Measurements from ENCODE around the gene LARP7.
"Not testable (repeated sequence)": the region's sequence is repeated elsewhere in the genome, so short reads cannot be mapped to it uniquely, and the experiment has no call there.

The LARP7 gene

DNA sequence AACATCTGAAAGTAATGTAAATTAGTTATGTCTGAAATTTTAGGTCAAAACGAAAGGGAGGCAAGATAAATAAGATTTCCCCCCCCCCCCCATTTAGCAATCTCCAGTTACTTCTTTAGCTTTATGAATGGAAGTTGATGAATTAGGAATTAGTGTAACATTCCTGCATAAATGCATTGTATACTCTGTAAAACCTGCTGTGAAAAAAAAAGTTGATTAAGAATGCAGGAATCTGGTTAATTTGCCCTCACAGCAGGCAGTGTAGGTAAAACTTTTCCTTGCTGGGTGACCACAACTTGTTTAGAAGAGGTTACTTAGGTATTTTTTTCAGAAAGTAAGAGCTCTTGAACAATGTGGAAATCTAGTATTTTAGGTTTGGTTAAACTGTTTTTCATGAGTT lies 15.3 kb downstream of the LARP7 start:
- H3K36me3 ChIP-seq (ENCODE audit: insufficient read depth, low read length) = peaks cover 71% of the 10 kb centered on the region
- no peak overlapping the region for H3K4me3 ChIP-seq (ENCODE audit: low read depth, low read length, poor library complexity, severe bottlenecking)
- H3K4me1 ChIP-seq (ENCODE audit: insufficient read depth, low read length, severe bottlenecking) = no peaks in the 10 kb centered on the region
- no peak overlapping the region for H2AFZ ChIP-seq (ENCODE audit: low read length)
- no peak overlapping the region for H3K27ac ChIP-seq (ENCODE audit: low read depth, low read length, poor library complexity, severe bottlenecking)
- H3K79me2 ChIP-seq (ENCODE audit: insufficient read depth, low read length) = no peaks in the 10 kb centered on the region
- no peaks in the 10 kb centered on the region for H4K20me1 ChIP-seq (ENCODE audit: insufficient read depth, low read length)
- H3K9me2 ChIP-seq (ENCODE audit: low read depth, low read length) = no peaks in the 10 kb centered on the region
- H3K9me3 ChIP-seq (ENCODE audit: low read length) = no peaks in the 10 kb centered on the region
- TF ChIP-seq, protein P1, sequence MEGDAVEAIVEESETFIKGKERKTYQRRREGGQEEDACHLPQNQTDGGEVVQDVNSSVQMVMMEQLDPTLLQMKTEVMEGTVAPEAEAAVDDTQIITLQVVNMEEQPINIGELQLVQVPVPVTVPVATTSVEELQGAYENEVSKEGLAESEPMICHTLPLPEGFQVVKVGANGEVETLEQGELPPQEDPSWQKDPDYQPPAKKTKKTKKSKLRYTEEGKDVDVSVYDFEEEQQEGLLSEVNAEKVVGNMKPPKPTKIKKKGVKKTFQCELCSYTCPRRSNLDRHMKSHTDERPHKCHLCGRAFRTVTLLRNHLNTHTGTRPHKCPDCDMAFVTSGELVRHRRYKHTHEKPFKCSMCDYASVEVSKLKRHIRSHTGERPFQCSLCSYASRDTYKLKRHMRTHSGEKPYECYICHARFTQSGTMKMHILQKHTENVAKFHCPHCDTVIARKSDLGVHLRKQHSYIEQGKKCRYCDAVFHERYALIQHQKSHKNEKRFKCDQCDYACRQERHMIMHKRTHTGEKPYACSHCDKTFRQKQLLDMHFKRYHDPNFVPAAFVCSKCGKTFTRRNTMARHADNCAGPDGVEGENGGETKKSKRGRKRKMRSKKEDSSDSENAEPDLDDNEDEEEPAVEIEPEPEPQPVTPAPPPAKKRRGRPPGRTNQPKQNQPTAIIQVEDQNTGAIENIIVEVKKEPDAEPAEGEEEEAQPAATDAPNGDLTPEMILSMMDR (IDR thresholded peaks at IDR 0.05; ENCODE audit: low read length) = no peak
- TF ChIP-seq EZH2 (IDR thresholded peaks at IDR 0.05; ENCODE audit: borderline replicate concordance, low read length) = no peak
- H3K27me3 ChIP-seq (ENCODE audit: insufficient read depth, low read length) = no peaks in the 10 kb centered on the region
- no peak overlapping the region for H3K9ac ChIP-seq (ENCODE audit: low read length)
- H3F3A ChIP-seq (ENCODE audit: insufficient read depth, low read length) = no peaks in the 10 kb centered on the region
- H3K4me2 ChIP-seq (ENCODE audit: low read length) = no peak overlapping the region

DNA sequence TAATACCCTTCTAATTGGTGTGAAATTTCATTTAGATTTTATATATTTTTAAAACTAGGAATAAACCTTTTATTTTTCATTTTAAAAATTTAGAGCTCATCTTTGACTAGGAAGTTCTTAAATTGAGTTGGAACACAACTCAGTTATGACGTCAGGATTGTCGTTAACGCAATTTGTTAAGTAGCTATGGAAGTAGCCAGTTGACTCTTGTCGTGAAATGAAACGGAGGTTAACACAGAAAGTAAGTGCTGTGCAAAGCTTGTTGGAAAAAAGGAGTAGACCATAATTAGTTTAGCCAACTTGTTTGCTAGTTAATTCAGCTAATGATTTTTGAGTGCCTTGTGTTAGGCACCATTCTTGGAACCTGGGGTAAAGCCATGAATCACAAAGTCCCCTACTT lies 18.3 kb downstream of the LARP7 start:
- no peaks in the 10 kb centered on the region for H3K27me3 ChIP-seq (ENCODE audit: insufficient read depth, low read length)
- H3K36me3 ChIP-seq (ENCODE audit: insufficient read depth, low read length) = peaks cover 59% of the 10 kb centered on the region
- H3K27ac ChIP-seq (ENCODE audit: low read depth, low read length, poor library complexity, severe bottlenecking) = no peak overlapping the region
- no peak overlapping the region for H2AFZ ChIP-seq (ENCODE audit: low read length)
- TF ChIP-seq EZH2 (IDR thresholded peaks at IDR 0.05; ENCODE audit: borderline replicate concordance, low read length) = no peak
- TF ChIP-seq, protein P1 (IDR thresholded peaks at IDR 0.05; ENCODE audit: low read length) = no peak
- H4K20me1 ChIP-seq (ENCODE audit: insufficient read depth, low read length) = no peaks in the 10 kb centered on the region
- no peaks in the 10 kb centered on the region for H3K9me3 ChIP-seq (ENCODE audit: low read length)
- H3K4me1 ChIP-seq (ENCODE audit: insufficient read depth, low read length, severe bottlenecking) = no peaks in the 10 kb centered on the region
- H3K9me2 ChIP-seq (ENCODE audit: low read depth, low read length) = no peaks in the 10 kb centered on the region
- no peaks in the 10 kb centered on the region for H3K79me2 ChIP-seq (ENCODE audit: insufficient read depth, low read length)
- H3K4me3 ChIP-seq (ENCODE audit: low read depth, low read length, poor library complexity, severe bottlenecking) = no peak overlapping the region
- no peaks in the 10 kb centered on the region for H3F3A ChIP-seq (ENCODE audit: insufficient read depth, low read length)
- H3K9ac ChIP-seq (ENCODE audit: low read length) = no peak overlapping the region
- H3K4me2 ChIP-seq (ENCODE audit: low read length) = no peak overlapping the region

DNA sequence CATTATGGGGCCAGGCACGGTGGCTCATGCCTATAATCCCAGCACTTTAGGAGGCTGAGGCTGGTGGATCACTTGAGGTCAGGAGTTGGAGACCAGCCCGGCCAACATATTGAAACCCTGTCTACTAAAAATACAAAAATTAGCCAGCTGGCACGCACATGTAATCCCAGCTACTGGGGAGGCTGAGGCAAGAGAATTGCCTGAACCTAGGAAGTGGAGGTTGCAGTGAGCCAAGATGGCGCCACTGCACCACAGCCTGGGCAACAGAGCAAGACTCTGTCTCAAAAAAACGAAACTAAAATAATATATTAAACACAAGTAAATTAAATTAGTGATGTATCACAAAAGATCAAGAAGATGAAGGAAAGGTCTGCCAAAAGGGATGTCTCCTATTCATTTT lies 19.2 kb downstream of the LARP7 start:
- H3K79me2 ChIP-seq (ENCODE audit: insufficient read depth, low read length); H3K9ac ChIP-seq (ENCODE audit: low read length); H3F3A ChIP-seq (ENCODE audit: insufficient read depth, low read length); H4K20me1 ChIP-seq (ENCODE audit: insufficient read depth, low read length); H3K4me2 ChIP-seq (ENCODE audit: low read length); H3K4me1 ChIP-seq (ENCODE audit: insufficient read depth, low read length, severe bottlenecking); H2AFZ ChIP-seq (ENCODE audit: low read length); H3K27me3 ChIP-seq (ENCODE audit: insufficient read depth, low read length); H3K9me3 ChIP-seq (ENCODE audit: low read length); H3K9me2 ChIP-seq (ENCODE audit: low read depth, low read length); H3K27ac ChIP-seq (ENCODE audit: low read depth, low read length, poor library complexity, severe bottlenecking); H3K4me3 ChIP-seq (ENCODE audit: low read depth, low read length, poor library complexity, severe bottlenecking): not testable (repeated sequence)
- peaks cover 51% of the 10 kb centered on the region for H3K36me3 ChIP-seq (ENCODE audit: insufficient read depth, low read length)

DNA sequence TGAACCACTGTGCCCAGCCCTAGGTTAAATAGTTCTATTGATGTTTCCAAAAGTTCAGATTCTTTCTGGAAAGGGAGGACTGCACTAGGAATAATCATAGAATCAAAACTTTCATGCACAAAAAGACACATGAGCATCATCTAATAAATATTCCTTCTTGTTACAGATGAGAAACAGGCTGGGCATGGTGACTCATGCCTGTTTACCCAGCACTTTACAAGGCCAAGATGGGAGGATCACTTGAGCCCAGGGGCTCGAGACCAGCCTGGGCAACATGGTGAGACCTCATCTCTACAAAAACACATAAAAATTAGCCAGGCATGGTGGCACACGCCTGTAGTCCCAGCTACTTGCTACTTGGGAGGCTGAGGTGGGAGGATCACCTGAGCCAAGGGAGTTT lies 27.7 kb downstream of the LARP7 start:
- H3F3A ChIP-seq (ENCODE audit: insufficient read depth, low read length) = no peaks in the 10 kb centered on the region
- H3K79me2 ChIP-seq (ENCODE audit: insufficient read depth, low read length) = no peaks in the 10 kb centered on the region
- H4K20me1 ChIP-seq (ENCODE audit: insufficient read depth, low read length) = no peaks in the 10 kb centered on the region
- no peaks in the 10 kb centered on the region for H3K4me1 ChIP-seq (ENCODE audit: insufficient read depth, low read length, severe bottlenecking)
- no peak overlapping the region for H2AFZ ChIP-seq (ENCODE audit: low read length)
- no peak for TF ChIP-seq EZH2 (IDR thresholded peaks at IDR 0.05; ENCODE audit: borderline replicate concordance, low read length)
- TF ChIP-seq, protein P1 (IDR thresholded peaks at IDR 0.05; ENCODE audit: low read length) = no peak
- H3K9me2 ChIP-seq (ENCODE audit: low read depth, low read length) = no peaks in the 10 kb centered on the region
- H3K9ac ChIP-seq (ENCODE audit: low read length) = no peak overlapping the region
- H3K9me3 ChIP-seq (ENCODE audit: low read length) = no peaks in the 10 kb centered on the region
- no peak overlapping the region for H3K4me3 ChIP-seq (ENCODE audit: low read depth, low read length, poor library complexity, severe bottlenecking)
- no peaks in the 10 kb centered on the region for H3K27me3 ChIP-seq (ENCODE audit: insufficient read depth, low read length)
- no peak overlapping the region for H3K4me2 ChIP-seq (ENCODE audit: low read length)
- H3K36me3 ChIP-seq (ENCODE audit: insufficient read depth, low read length) = no peaks in the 10 kb centered on the region
- no peak overlapping the region for H3K27ac ChIP-seq (ENCODE audit: low read depth, low read length, poor library complexity, severe bottlenecking)

All from OCI-LY1 (cell line).